ENCODE results near the gene CD164. TPM values are rescaled to one million over a fixed set of nuclear protein-coding genes. Genes with fewer than 3 reads are reported as not detected.

CD164 gene
- polyA plus RNA-seq, 1 donor (not counting 4 experiments of a cell fraction or from before 2014, with no cell fraction given) = 244 TPM

DNA sequence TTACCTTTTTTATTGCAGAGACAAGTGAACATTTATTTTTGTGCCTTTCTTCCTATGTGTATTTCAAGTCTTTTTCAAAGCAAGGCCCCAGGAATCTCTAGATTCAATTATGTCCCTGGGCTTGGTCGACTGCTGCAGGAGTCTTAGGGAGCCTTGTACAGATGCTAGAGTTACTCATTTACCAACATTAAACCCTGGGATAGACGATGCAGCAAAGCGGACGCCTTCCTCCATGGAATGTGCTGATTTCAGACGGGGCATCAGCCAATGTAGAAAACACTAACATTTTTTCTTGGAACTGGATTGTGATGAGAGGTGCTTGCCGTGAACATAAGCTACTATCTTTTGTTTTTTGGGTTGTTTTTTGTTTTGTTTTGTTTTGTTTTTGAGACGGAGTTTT, 55.9 kb downstream of the CD164 start:
- TF ChIP-seq EZH2 (IDR thresholded peaks at IDR 0.05; ENCODE audit: low read length) (no peak), CTCF (optimal IDR thresholded peaks at IDR 0.05 in 1 of 3, IDR thresholded peaks at IDR 0.05 in 1 of 3, conservative IDR thresholded peaks at IDR 0.05 in 1 of 3; ENCODE audit: extremely low read depth in 1 of 3, insufficient read depth in 2 of 3, low read length in 3 of 3) (no peak)

DNA sequence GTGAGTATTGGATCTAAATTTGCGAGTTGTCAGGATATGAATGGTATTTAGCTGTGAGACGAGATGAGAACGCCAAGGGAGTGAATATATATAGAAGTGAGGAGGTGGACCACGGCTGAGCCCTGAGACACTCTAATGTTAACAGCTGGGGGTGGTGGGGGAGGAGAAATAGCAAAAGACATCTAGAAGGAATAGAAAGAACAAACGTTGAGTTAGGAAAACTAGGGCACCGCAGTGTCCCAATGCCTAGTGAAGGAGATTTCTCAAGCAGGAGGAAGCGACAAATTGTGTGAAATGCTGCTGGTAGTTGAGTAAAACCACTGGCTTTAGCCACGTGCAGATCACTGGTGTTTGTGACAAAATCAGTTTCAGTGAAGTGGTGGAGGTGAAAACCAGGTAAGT, 56.9 kb downstream of the CD164 start:
- Histone ChIP-seq H3K27ac (ENCODE audit: control insufficient read depth, insufficient read depth, low read length) (no peak overlapping the region), H4K20me1 (ENCODE audit: control insufficient read depth, extremely low read depth, insufficient read depth, low read length) (no peaks in the 10 kb centered on the region), H3K9me1 (ENCODE audit: control insufficient read depth, extremely low read depth, insufficient read depth, low read length) (no peaks in the 10 kb centered on the region), H3K9ac (ENCODE audit: control insufficient read depth, extremely low read depth, insufficient read depth, low read length) (no peak overlapping the region), H3K9me3 (ENCODE audit: control insufficient read depth, low read depth, low read length) (no peaks in the 10 kb centered on the region), H3K4me1 (ENCODE audit: control insufficient read depth, extremely low read depth, insufficient read depth, low read length) (peaks cover 7% of the 10 kb centered on the region), H3K4me2 (ENCODE audit: control insufficient read depth, extremely low read depth, insufficient read depth, low read depth, low read length) (no peak overlapping the region), H3K79me2 (ENCODE audit: control insufficient read depth, insufficient read depth, low read length) (no peaks in the 10 kb centered on the region), H3K27me3 (ENCODE audit: control insufficient read depth, extremely low read depth, insufficient read depth, low read length) (no peaks in the 10 kb centered on the region), H2AFZ (ENCODE audit: control insufficient read depth, low read length) (no peak overlapping the region), H3K36me3 (ENCODE audit: control insufficient read depth in 2 of 2, extremely low read depth in 1 of 2, insufficient read depth in 2 of 2, low read length in 2 of 2) (no peaks in the 10 kb centered on the region), H3K4me3 (ENCODE audit: control insufficient read depth in 2 of 3, extremely low read depth in 1 of 3, insufficient read depth in 2 of 3, low read depth in 1 of 3, low read length in 3 of 3) (no peak overlapping the region)
- no peak for DNase-seq (ENCODE audit: low read depth, low spot score)
- dilution Hi-C loops (cut with MboI; ENCODE audit: extremely low pct_ligation_motif_present, low sequenced_read_pairs) = no loop called here
- no peak for FAIRE-seq
- TF ChIP-seq EZH2 (IDR thresholded peaks at IDR 0.05; ENCODE audit: low read length) (no peak), CTCF (optimal IDR thresholded peaks at IDR 0.05 in 1 of 3, IDR thresholded peaks at IDR 0.05 in 1 of 3, conservative IDR thresholded peaks at IDR 0.05 in 1 of 3; ENCODE audit: extremely low read depth in 1 of 3, insufficient read depth in 2 of 3, low read length in 3 of 3) (no peak)

More for the DNA sequence above, 55.9 kb downstream of the CD164 start:
- no peaks in the 10 kb centered on the region for H3K9me3 ChIP-seq (ENCODE audit: control insufficient read depth, low read depth, low read length)
- no peak overlapping the region for H2AFZ ChIP-seq (ENCODE audit: control insufficient read depth, low read length)
- no peak overlapping the region for H3K4me3 ChIP-seq (ENCODE audit: control insufficient read depth in 2 of 3, extremely low read depth in 1 of 3, insufficient read depth in 2 of 3, low read depth in 1 of 3, low read length in 3 of 3)
- H3K4me2 ChIP-seq (ENCODE audit: control insufficient read depth, extremely low read depth, insufficient read depth, low read depth, low read length) = no peak overlapping the region
- FAIRE-seq = no peak
- H3K4me1 ChIP-seq (ENCODE audit: control insufficient read depth, extremely low read depth, insufficient read depth, low read length) = peaks cover 7% of the 10 kb centered on the region
- dilution Hi-C loops (cut with MboI; ENCODE audit: extremely low pct_ligation_motif_present, low sequenced_read_pairs) = no loop called here
- H3K36me3 ChIP-seq (ENCODE audit: control insufficient read depth in 2 of 2, extremely low read depth in 1 of 2, insufficient read depth in 2 of 2, low read length in 2 of 2) = no peaks in the 10 kb centered on the region
- no peak for DNase-seq (ENCODE audit: low read depth, low spot score)
- H3K79me2 ChIP-seq (ENCODE audit: control insufficient read depth, insufficient read depth, low read length) = no peaks in the 10 kb centered on the region
- H3K27me3 ChIP-seq (ENCODE audit: control insufficient read depth, extremely low read depth, insufficient read depth, low read length) = no peaks in the 10 kb centered on the region
- no peaks in the 10 kb centered on the region for H3K9me1 ChIP-seq (ENCODE audit: control insufficient read depth, extremely low read depth, insufficient read depth, low read length)
- H3K27ac ChIP-seq (ENCODE audit: control insufficient read depth, insufficient read depth, low read length) = no peak overlapping the region
- no peak overlapping the region for H3K9ac ChIP-seq (ENCODE audit: control insufficient read depth, extremely low read depth, insufficient read depth, low read length)
- H4K20me1 ChIP-seq (ENCODE audit: control insufficient read depth, extremely low read depth, insufficient read depth, low read length) = no peaks in the 10 kb centered on the region

Measured in keratinocyte (primary cell).